HG02943 (cell line): ENCODE data around the gene VSTM5.
"Not testable (repeated sequence)": the region's sequence is repeated elsewhere in the genome, so short reads cannot be mapped to it uniquely, and the experiment has no call there.

ENCODE experiments used
- ATAC-seq: cut with Tn5 transposase; IDR thresholded peaks from one replicate; pipeline ENCODE4 v1.9.1; 2021; ENCODE audit warnings: mild to moderate bottlenecking, low read depth, moderate library complexity; ENCODE audit not compliant: unreplicated experiment

VSTM5 gene

GRCh38 chr11:93850594-93851018, at the start of gene VSTM5:
TSS of gene VSTM5 (minus strand) at chr11:93850618. CDS start at chr11:93850502, 116 bp downstream.
- no peak for ATAC-seq

GRCh38 chr11:93895106-93895862, 44.9 kb upstream of the VSTM5 start:
- ATAC-seq, result no peak

- no peak for ATAC-seq
These were observed 40.1 kb upstream of the VSTM5 start for GRCh38 chr11:93890391-93891051.

- no peak for ATAC-seq
These were observed 36.7 kb upstream of the VSTM5 start for GRCh38 chr11:93887111-93887510.

- not testable (repeated sequence) for ATAC-seq
These were observed 28.7 kb upstream of the VSTM5 start for GRCh38 chr11:93879114-93879513.

- no peak for ATAC-seq
These were observed 25.2 kb upstream of the VSTM5 start for GRCh38 chr11:93875637-93876036.

GRCh38 chr11:93871526-93871925, 21.1 kb upstream of the VSTM5 start:
- no peak for ATAC-seq

- no peak for ATAC-seq
These were observed 20.2 kb upstream of the VSTM5 start for GRCh38 chr11:93870616-93871015.

GRCh38 chr11:93869830-93870229, 19.4 kb upstream of the VSTM5 start:
- no peak for ATAC-seq

GRCh38 chr11:93868404-93868803, 18.0 kb upstream of the VSTM5 start:
- not testable (repeated sequence) for ATAC-seq

GRCh38 chr11:93861808-93862207, 11.4 kb upstream of the VSTM5 start:
- no peak for ATAC-seq

GRCh38 chr11:93858121-93858775, 7.8 kb upstream of the VSTM5 start:
- ATAC-seq, result no peak

GRCh38 chr11:93857413-93858120, 7.1 kb upstream of the VSTM5 start:
- ATAC-seq, result no peak

- ATAC-seq, result no peak
These were observed 1.8 kb upstream of the VSTM5 start for GRCh38 chr11:93852242-93852641.

- no peak for ATAC-seq
These were observed 446 bp downstream of the VSTM5 start for GRCh38 chr11:93849751-93850593.

GRCh38 chr11:93849201-93849600, 1.2 kb downstream of the VSTM5 start:
- no peak for ATAC-seq

- no peak for ATAC-seq
These were observed 4.0 kb downstream of the VSTM5 start for GRCh38 chr11:93846411-93846810.

- no peak for ATAC-seq
These were observed 5.0 kb downstream of the VSTM5 start for GRCh38 chr11:93845181-93846092.

GRCh38 chr11:93844568-93844967, 5.8 kb downstream of the VSTM5 start:
- ATAC-seq, result no peak
